SK-N-SH treated with all-trans-retinoic acid at 6 μM for 48 hours (cell line): ENCODE data around the gene OCSTAMP.

Source experiments
- ATAC-seq: fragments of 200-7000 bp; cut with Tn5 transposase; 3 replicates; pipeline ENCODE4 v1.9.1; 2020; ENCODE audit warnings: mild to moderate bottlenecking, moderate library complexity
- ARNTL ChIP-seq: fragments of 450-650 bp; formaldehyde crosslinking; IDR thresholded peaks from 2 replicates; pipeline ENCODE4 v1.5.0; 2020; ENCODE audit warnings: low read depth, mild to moderate bottlenecking, moderate library complexity, borderline replicate concordance
- BACH2 ChIP-seq: fragments of 250-450 bp; sonication (Bioruptor Pico); IDR thresholded peaks from 2 replicates; pipeline ENCODE4 v1.9.0; 2021; ENCODE audit warnings: mild to moderate bottlenecking, borderline replicate concordance
- CSDC2 ChIP-seq: fragments of 250-450 bp; sonication (Bioruptor Pico); IDR thresholded peaks from 2 replicates; pipeline ENCODE4 v1.5.0; 2020; ENCODE audit warnings: mild to moderate bottlenecking, moderate library complexity
- ESRRG ChIP-seq: fragments of 250-450 bp; sonication (Bioruptor Pico); IDR thresholded peaks from 2 replicates; pipeline ENCODE4 v1.6.1; 2021; ENCODE audit warnings: mild to moderate bottlenecking
- GLIS3 ChIP-seq: fragments of 250-450 bp; sonication (Bioruptor Pico); IDR thresholded peaks from 2 replicates; pipeline ENCODE4 v1.5.0; 2020; ENCODE audit warnings: mild to moderate bottlenecking, moderate library complexity
- ISL1 ChIP-seq: fragments of 250-450 bp; sonication (Bioruptor Pico); IDR thresholded peaks from 2 replicates; pipeline ENCODE4 v2.1.2; 2022; ENCODE audit warnings: mild to moderate bottlenecking, moderate library complexity
- OSR1 ChIP-seq: fragments of 250-450 bp; sonication (Bioruptor Pico); IDR thresholded peaks from 2 replicates; pipeline ENCODE4 v1.8.0; 2022; ENCODE audit warnings: moderate library complexity, mild to moderate bottlenecking, inconsistent platforms
- PPARA ChIP-seq: fragments of 250-450 bp; sonication (Bioruptor Pico); IDR thresholded peaks from 2 replicates; pipeline ENCODE4 v1.5.0; 2020; ENCODE audit warnings: mild to moderate bottlenecking, borderline replicate concordance
- RARB ChIP-seq: fragments of 250-450 bp; sonication (Bioruptor Pico); IDR thresholded peaks from 2 replicates; pipeline ENCODE4 v1.8.0; 2021; ENCODE audit warnings: mild to moderate bottlenecking, moderate library complexity
- SNAI2 ChIP-seq: fragments of 250-450 bp; sonication (Bioruptor Pico); IDR thresholded peaks from 2 replicates; pipeline ENCODE4 v1.5.0; 2020; ENCODE audit warnings: mild to moderate bottlenecking, moderate library complexity
- TCF4 ChIP-seq: fragments of 250-450 bp; sonication (Bioruptor Pico); IDR thresholded peaks from 2 replicates; pipeline ENCODE4 v1.8.0; 2021; ENCODE audit warnings: mild to moderate bottlenecking, moderate library complexity, borderline replicate concordance
- TOX ChIP-seq: fragments of 250-450 bp; sonication (Bioruptor Pico); IDR thresholded peaks from 2 replicates; pipeline ENCODE4 v1.8.0; 2021; ENCODE audit warnings: mild to moderate bottlenecking, moderate library complexity, borderline replicate concordance
- ZC3H10 ChIP-seq: fragments of 250-450 bp; sonication (Bioruptor Pico); IDR thresholded peaks from 2 replicates; pipeline ENCODE4 v1.5.1; 2021; ENCODE audit warnings: mild to moderate bottlenecking, moderate library complexity
- ZFP3 ChIP-seq: fragments of 250-450 bp; sonication (Bioruptor Pico); IDR thresholded peaks from 2 replicates; pipeline ENCODE4 v1.5.0; 2020; ENCODE audit warnings: mild to moderate bottlenecking, moderate library complexity
- ZFP30 ChIP-seq: fragments of 450-650 bp; formaldehyde crosslinking; IDR thresholded peaks from 2 replicates; pipeline ENCODE4 v1.5.0; 2022; ENCODE audit warnings: mild to moderate bottlenecking, moderate library complexity
- ZNF565 ChIP-seq: fragments of 450-650 bp; formaldehyde crosslinking; conservative IDR thresholded peaks from 2 replicates; pipeline ENCODE4 v1.5.0; 2020; ENCODE audit warnings: low read depth, mild to moderate bottlenecking, moderate library complexity
- ZNF70 ChIP-seq: fragments of 450-650 bp; formaldehyde crosslinking; IDR thresholded peaks from 2 replicates; pipeline ENCODE4 v1.5.0; 2020; ENCODE audit warnings: mild to moderate bottlenecking, moderate library complexity
- ZNF8 ChIP-seq: fragments of 450-650 bp; formaldehyde crosslinking; IDR thresholded peaks from 2 replicates; pipeline ENCODE4 v1.5.0; 2020; ENCODE audit warnings: mild to moderate bottlenecking, moderate library complexity
- TF ChIP-seq, protein P1 (sequence below): fragments of 250-450 bp; sonication (Bioruptor Pico); IDR thresholded peaks from 2 replicates; pipeline ENCODE4 v1.8.0; 2020; ENCODE audit warnings: mild to moderate bottlenecking, moderate library complexity, borderline replicate concordance
- TF ChIP-seq, protein P2 (sequence below): fragments of 250-450 bp; sonication (Bioruptor Pico); IDR thresholded peaks from 2 replicates; pipeline ENCODE4 v1.8.0; 2021; ENCODE audit warnings: low read depth, mild to moderate bottlenecking, moderate library complexity, borderline replicate concordance
- TF ChIP-seq, protein P3 (sequence below): fragments of 250-450 bp; sonication (Bioruptor Pico); IDR thresholded peaks from 2 replicates; pipeline ENCODE4 v1.5.1; 2020; ENCODE audit warnings: low read depth, mild to moderate bottlenecking, moderate library complexity
- TF ChIP-seq, protein P4 (sequence below): fragments of 250-450 bp; sonication (Bioruptor Pico); IDR thresholded peaks from 2 replicates; pipeline ENCODE4 v1.5.0; 2020; ENCODE audit warnings: mild to moderate bottlenecking, moderate library complexity

The OCSTAMP gene

DNA sequence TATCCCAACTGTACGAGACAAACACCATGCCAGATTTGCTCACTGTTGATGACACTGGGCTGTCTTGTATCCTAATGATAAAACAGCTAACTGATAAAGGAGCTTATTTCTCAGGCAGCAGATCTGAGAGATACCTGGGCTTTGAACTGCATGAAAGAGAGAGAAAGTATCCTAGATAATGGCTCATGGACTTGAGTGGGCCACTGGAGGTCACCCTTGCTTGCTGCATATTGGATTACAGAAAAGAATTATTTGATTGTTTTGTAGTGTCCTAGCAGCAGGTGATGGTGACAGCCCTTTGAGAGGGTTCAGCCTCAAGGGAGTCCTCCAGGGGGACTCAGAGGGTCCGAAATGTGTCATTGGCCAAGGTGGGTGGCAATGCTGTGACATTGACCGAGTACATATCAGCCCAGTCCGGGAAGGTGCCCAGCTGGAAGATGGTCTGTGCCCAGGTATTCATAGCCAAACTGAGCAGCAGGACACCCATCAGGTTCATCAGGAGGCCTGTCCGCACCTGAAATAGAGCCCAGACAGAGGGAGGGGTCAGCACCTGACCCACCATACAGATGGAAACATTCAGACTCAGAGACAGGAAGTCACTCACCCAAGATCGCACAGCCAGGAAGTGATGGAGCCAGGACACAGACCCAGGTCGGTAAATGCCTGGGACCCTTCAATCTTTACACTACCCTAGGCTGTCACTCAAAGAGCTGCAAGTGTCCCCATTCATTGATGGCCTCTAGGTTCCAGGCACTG, 9.4 kb upstream of the OCSTAMP start:
- TF ChIP-seq, protein P1, sequence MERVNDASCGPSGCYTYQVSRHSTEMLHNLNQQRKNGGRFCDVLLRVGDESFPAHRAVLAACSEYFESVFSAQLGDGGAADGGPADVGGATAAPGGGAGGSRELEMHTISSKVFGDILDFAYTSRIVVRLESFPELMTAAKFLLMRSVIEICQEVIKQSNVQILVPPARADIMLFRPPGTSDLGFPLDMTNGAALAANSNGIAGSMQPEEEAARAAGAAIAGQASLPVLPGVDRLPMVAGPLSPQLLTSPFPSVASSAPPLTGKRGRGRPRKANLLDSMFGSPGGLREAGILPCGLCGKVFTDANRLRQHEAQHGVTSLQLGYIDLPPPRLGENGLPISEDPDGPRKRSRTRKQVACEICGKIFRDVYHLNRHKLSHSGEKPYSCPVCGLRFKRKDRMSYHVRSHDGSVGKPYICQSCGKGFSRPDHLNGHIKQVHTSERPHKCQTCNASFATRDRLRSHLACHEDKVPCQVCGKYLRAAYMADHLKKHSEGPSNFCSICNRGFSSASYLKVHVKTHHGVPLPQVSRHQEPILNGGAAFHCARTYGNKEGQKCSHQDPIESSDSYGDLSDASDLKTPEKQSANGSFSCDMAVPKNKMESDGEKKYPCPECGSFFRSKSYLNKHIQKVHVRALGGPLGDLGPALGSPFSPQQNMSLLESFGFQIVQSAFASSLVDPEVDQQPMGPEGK (CRISPR knock-in tag) = no peak
- no peak for TF ChIP-seq ZFP3
- no peak for ATAC-seq

DNA sequence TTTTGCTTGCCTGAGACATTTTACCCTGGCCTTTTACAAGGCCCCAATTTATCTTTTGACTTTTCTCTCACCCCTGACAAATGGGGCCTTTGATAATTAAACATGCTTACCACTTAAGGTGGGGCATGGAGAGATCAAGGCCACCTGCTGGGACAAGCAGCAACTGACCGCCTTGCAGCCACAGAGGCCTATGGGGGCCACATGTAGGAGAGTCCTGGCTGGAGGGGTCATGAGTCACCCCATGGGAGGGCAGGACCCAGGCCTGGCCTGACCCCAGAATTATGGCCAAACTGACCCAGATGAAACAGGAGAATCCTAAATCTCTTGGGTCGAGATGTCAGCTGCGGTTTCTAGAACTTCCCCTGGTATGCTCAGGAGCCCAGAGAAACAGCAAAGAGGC, 8.5 kb upstream of the OCSTAMP start:
- no peak for TF ChIP-seq CSDC2 (CRISPR knock-in tag)
- TF ChIP-seq PPARA (CRISPR knock-in tag) = no peak
- no peak for TF ChIP-seq GLIS3 (CRISPR knock-in tag)
- no peak for TF ChIP-seq ZNF8 (CRISPR knock-in tag)
- TF ChIP-seq, all 23 proteins: peak for 0
- ATAC-seq = no peak

DNA sequence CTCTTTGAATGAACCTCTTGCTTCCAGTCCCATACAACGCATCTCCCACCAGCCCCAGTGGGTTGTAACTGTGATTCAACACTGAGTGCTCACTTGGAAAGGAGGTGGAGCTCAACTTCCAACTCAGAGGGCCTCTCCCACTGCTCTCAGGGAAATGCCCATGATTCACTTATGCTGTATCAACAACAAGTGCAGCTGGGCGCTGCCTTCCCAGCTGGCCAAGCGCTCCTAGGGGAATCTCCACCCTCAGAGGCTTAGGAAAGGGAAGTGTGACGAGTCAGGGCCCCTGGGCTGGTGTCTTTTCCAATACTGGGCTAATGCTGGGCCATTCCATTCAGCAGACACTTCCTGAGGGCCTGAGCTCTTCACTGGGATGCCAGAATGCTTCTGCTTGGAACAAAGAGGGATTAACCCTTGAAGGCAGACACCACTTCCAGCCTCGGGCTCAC, 8.1 kb upstream of the OCSTAMP start:
- TF ChIP-seq TCF4 (CRISPR knock-in tag) = no peak
- TF ChIP-seq ZFP30 (CRISPR knock-in tag) = no peak
- TF ChIP-seq ZNF565 (CRISPR knock-in tag) = no peak
- TF ChIP-seq ARNTL (CRISPR knock-in tag) = no peak
- no peak for TF ChIP-seq SNAI2 (CRISPR knock-in tag)
- TF ChIP-seq ZC3H10 (CRISPR knock-in tag) = no peak
- no peak for TF ChIP-seq PPARA (CRISPR knock-in tag)
- no peak for TF ChIP-seq ZNF70 (CRISPR knock-in tag)
- TF ChIP-seq, protein P1 (CRISPR knock-in tag) = no peak
- no peak for TF ChIP-seq OSR1 (CRISPR knock-in tag)
- TF ChIP-seq, protein P2, sequence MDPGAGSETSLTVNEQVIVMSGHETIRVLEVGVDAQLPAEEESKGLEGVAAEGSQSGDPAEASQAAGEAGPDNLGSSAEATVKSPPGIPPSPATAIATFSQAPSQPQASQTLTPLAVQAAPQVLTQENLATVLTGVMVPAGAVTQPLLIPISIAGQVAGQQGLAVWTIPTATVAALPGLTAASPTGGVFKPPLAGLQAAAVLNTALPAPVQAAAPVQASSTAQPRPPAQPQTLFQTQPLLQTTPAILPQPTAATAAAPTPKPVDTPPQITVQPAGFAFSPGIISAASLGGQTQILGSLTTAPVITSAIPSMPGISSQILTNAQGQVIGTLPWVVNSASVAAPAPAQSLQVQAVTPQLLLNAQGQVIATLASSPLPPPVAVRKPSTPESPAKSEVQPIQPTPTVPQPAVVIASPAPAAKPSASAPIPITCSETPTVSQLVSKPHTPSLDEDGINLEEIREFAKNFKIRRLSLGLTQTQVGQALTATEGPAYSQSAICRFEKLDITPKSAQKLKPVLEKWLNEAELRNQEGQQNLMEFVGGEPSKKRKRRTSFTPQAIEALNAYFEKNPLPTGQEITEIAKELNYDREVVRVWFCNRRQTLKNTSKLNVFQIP (CRISPR knock-in tag) = no peak
- TF ChIP-seq CSDC2 (CRISPR knock-in tag) = no peak
- no peak for TF ChIP-seq ZFP3
- no peak for TF ChIP-seq GLIS3 (CRISPR knock-in tag)
- TF ChIP-seq BACH2 = no peak
- TF ChIP-seq ESRRG (CRISPR knock-in tag) = no peak
- TF ChIP-seq, protein P3, sequence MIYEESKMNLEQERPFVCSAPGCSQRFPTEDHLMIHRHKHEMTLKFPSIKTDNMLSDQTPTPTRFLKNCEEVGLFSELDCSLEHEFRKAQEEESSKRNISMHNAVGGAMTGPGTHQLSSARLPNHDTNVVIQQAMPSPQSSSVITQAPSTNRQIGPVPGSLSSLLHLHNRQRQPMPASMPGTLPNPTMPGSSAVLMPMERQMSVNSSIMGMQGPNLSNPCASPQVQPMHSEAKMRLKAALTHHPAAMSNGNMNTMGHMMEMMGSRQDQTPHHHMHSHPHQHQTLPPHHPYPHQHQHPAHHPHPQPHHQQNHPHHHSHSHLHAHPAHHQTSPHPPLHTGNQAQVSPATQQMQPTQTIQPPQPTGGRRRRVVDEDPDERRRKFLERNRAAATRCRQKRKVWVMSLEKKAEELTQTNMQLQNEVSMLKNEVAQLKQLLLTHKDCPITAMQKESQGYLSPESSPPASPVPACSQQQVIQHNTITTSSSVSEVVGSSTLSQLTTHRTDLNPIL = no peak
- TF ChIP-seq ISL1 (CRISPR knock-in tag) = no peak
- TF ChIP-seq TOX (CRISPR knock-in tag) = no peak
- TF ChIP-seq, all 23 proteins: peak for 0
- ATAC-seq = peak; percentile 32; the same call in 2 of the 3 replicates

DNA sequence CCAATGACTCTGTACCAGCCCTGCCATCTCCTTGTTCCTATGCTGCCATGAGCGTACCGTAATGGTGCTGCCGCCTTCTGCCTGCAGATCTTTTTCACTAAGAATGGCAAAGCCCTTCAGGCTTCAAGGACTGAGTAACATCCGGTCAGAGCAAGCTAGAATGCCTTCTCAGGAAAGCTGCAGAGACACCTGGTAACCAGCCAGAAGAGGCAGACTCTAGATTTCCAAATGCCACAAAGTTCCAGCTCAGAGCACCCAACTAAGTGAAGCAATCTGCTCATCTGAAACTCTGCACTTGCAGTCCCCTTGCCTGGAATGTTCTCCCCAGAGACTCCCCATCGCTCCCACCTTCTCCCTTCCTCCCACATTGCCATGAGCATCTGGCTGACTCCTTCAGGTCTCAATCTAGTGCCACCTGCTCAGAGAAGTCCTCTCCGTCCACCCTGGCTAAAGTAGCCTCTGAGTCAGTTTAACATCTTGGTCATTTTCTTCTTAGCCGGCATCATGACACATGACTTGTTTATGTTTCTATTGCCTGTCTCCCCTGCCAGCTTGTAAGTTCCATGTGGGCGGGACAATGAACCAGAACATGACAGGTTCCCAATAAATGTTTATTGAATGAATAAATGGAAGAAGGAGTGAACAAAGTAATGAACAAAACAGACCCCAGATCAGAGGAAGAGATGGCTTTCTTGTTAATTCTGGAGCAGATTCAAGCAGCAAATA, 6.9 kb upstream of the OCSTAMP start:
- ATAC-seq = no peak
- TF ChIP-seq ESRRG (CRISPR knock-in tag) = no peak
- TF ChIP-seq, protein P3 = no peak
- TF ChIP-seq, protein P1 (CRISPR knock-in tag) = no peak
- TF ChIP-seq, protein P4, sequence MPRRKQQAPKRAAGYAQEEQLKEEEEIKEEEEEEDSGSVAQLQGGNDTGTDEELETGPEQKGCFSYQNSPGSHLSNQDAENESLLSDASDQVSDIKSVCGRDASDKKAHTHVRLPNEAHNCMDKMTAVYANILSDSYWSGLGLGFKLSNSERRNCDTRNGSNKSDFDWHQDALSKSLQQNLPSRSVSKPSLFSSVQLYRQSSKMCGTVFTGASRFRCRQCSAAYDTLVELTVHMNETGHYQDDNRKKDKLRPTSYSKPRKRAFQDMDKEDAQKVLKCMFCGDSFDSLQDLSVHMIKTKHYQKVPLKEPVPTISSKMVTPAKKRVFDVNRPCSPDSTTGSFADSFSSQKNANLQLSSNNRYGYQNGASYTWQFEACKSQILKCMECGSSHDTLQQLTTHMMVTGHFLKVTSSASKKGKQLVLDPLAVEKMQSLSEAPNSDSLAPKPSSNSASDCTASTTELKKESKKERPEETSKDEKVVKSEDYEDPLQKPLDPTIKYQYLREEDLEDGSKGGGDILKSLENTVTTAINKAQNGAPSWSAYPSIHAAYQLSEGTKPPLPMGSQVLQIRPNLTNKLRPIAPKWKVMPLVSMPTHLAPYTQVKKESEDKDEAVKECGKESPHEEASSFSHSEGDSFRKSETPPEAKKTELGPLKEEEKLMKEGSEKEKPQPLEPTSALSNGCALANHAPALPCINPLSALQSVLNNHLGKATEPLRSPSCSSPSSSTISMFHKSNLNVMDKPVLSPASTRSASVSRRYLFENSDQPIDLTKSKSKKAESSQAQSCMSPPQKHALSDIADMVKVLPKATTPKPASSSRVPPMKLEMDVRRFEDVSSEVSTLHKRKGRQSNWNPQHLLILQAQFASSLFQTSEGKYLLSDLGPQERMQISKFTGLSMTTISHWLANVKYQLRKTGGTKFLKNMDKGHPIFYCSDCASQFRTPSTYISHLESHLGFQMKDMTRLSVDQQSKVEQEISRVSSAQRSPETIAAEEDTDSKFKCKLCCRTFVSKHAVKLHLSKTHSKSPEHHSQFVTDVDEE (CRISPR knock-in tag) = no peak
- no peak for TF ChIP-seq ISL1 (CRISPR knock-in tag)
- no peak for TF ChIP-seq RARB (CRISPR knock-in tag)
